ENCODE data around the gene PRDM2.

Gene PRDM2

DNA sequence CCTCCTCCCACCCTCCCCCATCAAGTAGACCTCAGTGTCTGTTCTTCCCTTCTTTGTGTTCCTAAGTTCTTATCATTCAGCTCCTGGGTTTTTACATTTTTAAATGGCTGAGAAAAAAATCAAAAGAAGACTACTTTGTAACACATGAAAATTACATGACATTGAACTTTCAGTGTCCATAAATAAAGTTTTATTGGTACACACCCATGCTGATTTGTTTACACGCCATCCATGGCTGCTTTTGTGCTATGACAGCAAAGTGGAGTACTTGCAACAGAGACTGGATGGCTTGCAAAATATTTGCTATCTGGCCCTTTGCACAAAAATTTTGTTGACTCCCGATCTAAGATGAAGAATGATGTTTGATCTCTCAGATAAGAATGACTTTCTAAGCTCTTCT, 171.4 kb downstream of the PRDM2 start:
- Histone ChIP-seq H3K9me3 (ENCODE audit: control insufficient read depth, insufficient read depth, low read depth, low read length) (no peaks in the 10 kb centered on the region), H3K27ac (ENCODE audit: extremely low read depth, low read depth, low read length) (no peak overlapping the region), H3K36me3 (ENCODE audit: control insufficient read depth in 2 of 2, insufficient read depth in 1 of 2, low read length in 2 of 2) (no peaks in the 10 kb centered on the region), H3K4me1 (ENCODE audit: control insufficient read depth, insufficient read depth, low read length) (no peaks in the 10 kb centered on the region), H3K4me3 (ENCODE audit: low read depth, low read length) (no peak overlapping the region)
- TF ChIP-seq ZSCAN16 (tag by site-specific recombination; IDR thresholded peaks at IDR 0.05) (no peak), ZNF169 (tag by site-specific recombination; IDR thresholded peaks at IDR 0.05) (no peak), ZNF138 (tag by site-specific recombination; IDR thresholded peaks at IDR 0.05; ENCODE audit: borderline replicate concordance) (no peak), ZNF529 (tag by site-specific recombination; IDR thresholded peaks at IDR 0.05; ENCODE audit: insufficient replicate concordance) (no peak), ZNF16 (tag by site-specific recombination; IDR thresholded peaks at IDR 0.05; ENCODE audit: low read depth) (no peak), ZNF510 (tag by site-specific recombination; IDR thresholded peaks at IDR 0.05; ENCODE audit: insufficient replicate concordance) (no peak), ZNF248 (tag by site-specific recombination; IDR thresholded peaks at IDR 0.05) (no peak), ZNF146 (tag by site-specific recombination; IDR thresholded peaks at IDR 0.05) (no peak), GLI2 (tag by site-specific recombination; IDR thresholded peaks at IDR 0.05; ENCODE audit: borderline replicate concordance, low read depth) (no peak)
- TF ChIP-seq, protein P1, sequence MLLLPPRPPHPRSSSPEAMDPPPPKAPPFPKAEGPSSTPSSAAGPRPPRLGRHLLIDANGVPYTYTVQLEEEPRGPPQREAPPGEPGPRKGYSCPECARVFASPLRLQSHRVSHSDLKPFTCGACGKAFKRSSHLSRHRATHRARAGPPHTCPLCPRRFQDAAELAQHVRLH (tag by site-specific recombination; IDR thresholded peaks at IDR 0.05), result no peak
- TF ChIP-seq, protein P2, sequence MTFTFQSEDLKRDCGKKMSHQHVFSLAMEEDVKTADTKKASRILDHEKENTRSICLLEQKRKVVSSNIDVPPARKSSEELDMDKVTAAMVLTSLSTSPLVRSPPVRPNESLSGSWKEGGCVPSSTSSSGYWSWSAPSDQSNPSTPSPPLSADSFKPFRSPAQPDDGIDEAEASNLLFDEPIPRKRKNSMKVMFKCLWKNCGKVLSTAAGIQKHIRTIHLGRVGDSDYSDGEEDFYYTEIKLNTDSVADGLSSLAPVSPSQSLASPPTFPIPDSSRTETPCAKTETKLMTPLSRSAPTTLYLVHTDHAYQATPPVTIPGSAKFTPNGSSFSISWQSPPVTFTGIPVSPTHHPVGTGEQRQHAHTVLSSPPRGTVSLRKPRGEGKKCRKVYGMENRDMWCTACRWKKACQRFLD (tag by site-specific recombination; IDR thresholded peaks at IDR 0.05), result no peak
- POLR2A ChIA-PET, result no interaction called here
- CTCF ChIA-PET, result interaction anchor here (1.1 to 1.6 kb wide), 2 partner anchors 8 to 12 kb away, joined by 4 read pairs; no protein-coding TSS in a partner anchor

DNA sequence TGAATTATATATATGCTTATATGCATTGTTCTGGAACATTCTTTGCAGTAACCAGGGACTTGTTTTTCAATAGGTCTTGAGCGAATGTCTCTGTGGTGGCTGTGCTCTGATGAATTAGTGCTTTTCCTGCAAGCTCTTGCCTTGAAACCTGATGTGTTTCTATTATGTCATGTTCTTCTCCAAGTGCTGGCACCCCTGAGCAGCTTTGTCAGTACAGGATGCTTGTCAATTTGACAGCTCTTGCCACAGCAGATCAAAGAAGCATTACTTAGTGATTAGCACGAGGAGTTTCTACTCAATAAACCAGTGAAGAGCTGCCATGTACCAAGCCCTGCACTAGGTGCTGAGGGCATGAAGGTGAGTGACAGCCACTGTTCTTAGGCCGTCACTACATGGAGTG, 171.9 kb downstream of the PRDM2 start:
- no peak overlapping the region for H3K4me3 ChIP-seq (ENCODE audit: low read depth, low read length)
- no peaks in the 10 kb centered on the region for H3K36me3 ChIP-seq (ENCODE audit: control insufficient read depth in 2 of 2, insufficient read depth in 1 of 2, low read length in 2 of 2)
- no peak for TF ChIP-seq ZNF184 (tag by site-specific recombination; IDR thresholded peaks at IDR 0.05)
- TF ChIP-seq ZNF366 (tag by site-specific recombination; conservative IDR thresholded peaks at IDR 0.05), result no peak
- TF ChIP-seq ZNF548 (tag by site-specific recombination; IDR thresholded peaks at IDR 0.05), result no peak
- TF ChIP-seq ZNF426 (tag by site-specific recombination; IDR thresholded peaks at IDR 0.05), result no peak
- TF ChIP-seq ZNF837 (tag by site-specific recombination; IDR thresholded peaks at IDR 0.05), result no peak
- ChIA-PET POLR2A (no interaction called here), CTCF (interaction anchor here (1.1 to 1.6 kb wide), 2 partner anchors 9 to 11 kb away, joined by 4 read pairs; no protein-coding TSS in a partner anchor)
- no peaks in the 10 kb centered on the region for H3K9me3 ChIP-seq (ENCODE audit: control insufficient read depth, insufficient read depth, low read depth, low read length)
- H3K27ac ChIP-seq (ENCODE audit: extremely low read depth, low read depth, low read length), result no peak overlapping the region
- H3K4me1 ChIP-seq (ENCODE audit: control insufficient read depth, insufficient read depth, low read length), result no peaks in the 10 kb centered on the region

DNA sequence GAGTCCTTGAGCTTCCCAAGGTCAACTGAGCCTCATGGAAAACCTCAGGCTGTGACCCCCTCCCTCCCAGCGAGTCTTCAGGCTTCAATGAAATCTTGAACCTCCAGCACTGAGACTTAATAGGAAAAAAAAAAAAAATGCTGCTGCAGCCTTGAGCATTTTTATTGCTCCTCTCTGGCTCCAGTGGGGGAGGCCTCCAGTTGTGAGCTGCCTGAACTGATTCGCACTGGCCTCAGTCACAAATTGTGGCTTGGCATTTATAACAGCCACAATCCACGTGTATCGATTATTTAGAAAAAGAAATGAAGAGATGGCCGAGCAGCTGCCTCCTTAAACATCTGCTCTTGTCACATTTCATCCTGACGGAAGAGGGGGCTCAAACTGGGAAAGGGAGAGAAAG, 173.0 kb downstream of the PRDM2 start:
- Histone ChIP-seq H3K4me3 (ENCODE audit: low read depth, low read length) (no peak overlapping the region), H3K9me3 (ENCODE audit: control insufficient read depth, insufficient read depth, low read depth, low read length) (no peaks in the 10 kb centered on the region), H3K27ac (ENCODE audit: extremely low read depth, low read depth, low read length) (no peak overlapping the region), H3K36me3 (ENCODE audit: control insufficient read depth in 2 of 2, insufficient read depth in 1 of 2, low read length in 2 of 2) (no peaks in the 10 kb centered on the region), H3K4me1 (ENCODE audit: control insufficient read depth, insufficient read depth, low read length) (no peaks in the 10 kb centered on the region)
- TF ChIP-seq, protein P3, sequence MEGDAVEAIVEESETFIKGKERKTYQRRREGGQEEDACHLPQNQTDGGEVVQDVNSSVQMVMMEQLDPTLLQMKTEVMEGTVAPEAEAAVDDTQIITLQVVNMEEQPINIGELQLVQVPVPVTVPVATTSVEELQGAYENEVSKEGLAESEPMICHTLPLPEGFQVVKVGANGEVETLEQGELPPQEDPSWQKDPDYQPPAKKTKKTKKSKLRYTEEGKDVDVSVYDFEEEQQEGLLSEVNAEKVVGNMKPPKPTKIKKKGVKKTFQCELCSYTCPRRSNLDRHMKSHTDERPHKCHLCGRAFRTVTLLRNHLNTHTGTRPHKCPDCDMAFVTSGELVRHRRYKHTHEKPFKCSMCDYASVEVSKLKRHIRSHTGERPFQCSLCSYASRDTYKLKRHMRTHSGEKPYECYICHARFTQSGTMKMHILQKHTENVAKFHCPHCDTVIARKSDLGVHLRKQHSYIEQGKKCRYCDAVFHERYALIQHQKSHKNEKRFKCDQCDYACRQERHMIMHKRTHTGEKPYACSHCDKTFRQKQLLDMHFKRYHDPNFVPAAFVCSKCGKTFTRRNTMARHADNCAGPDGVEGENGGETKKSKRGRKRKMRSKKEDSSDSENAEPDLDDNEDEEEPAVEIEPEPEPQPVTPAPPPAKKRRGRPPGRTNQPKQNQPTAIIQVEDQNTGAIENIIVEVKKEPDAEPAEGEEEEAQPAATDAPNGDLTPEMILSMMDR (tag by site-specific recombination; IDR thresholded peaks at IDR 0.05), result no peak
- TF ChIP-seq, protein P4, sequence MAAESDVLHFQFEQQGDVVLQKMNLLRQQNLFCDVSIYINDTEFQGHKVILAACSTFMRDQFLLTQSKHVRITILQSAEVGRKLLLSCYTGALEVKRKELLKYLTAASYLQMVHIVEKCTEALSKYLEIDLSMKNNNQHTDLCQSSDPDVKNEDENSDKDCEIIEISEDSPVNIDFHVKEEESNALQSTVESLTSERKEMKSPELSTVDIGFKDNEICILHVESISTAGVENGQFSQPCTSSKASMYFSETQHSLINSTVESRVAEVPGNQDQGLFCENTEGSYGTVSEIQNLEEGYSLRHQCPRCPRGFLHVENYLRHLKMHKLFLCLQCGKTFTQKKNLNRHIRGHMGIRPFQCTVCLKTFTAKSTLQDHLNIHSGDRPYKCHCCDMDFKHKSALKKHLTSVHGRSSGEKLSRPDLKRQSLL (tag by site-specific recombination; IDR thresholded peaks at IDR 0.05), result no peak
- CTCF ChIA-PET, result interaction anchor here (0.6 to 1.6 kb wide), 2 partner anchors 10 to 408 kb away, joined by 4 read pairs; no protein-coding TSS in a partner anchor
- POLR2A ChIA-PET, result no interaction called here

Data from HEK293 (cell line).